ENCODE data around the gene SRRM1.

SRRM1 gene, protein sequence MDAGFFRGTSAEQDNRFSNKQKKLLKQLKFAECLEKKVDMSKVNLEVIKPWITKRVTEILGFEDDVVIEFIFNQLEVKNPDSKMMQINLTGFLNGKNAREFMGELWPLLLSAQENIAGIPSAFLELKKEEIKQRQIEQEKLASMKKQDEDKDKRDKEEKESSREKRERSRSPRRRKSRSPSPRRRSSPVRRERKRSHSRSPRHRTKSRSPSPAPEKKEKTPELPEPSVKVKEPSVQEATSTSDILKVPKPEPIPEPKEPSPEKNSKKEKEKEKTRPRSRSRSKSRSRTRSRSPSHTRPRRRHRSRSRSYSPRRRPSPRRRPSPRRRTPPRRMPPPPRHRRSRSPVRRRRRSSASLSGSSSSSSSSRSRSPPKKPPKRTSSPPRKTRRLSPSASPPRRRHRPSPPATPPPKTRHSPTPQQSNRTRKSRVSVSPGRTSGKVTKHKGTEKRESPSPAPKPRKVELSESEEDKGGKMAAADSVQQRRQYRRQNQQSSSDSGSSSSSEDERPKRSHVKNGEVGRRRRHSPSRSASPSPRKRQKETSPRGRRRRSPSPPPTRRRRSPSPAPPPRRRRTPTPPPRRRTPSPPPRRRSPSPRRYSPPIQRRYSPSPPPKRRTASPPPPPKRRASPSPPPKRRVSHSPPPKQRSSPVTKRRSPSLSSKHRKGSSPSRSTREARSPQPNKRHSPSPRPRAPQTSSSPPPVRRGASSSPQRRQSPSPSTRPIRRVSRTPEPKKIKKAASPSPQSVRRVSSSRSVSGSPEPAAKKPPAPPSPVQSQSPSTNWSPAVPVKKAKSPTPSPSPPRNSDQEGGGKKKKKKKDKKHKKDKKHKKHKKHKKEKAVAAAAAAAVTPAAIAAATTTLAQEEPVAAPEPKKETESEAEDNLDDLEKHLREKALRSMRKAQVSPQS

DNA sequence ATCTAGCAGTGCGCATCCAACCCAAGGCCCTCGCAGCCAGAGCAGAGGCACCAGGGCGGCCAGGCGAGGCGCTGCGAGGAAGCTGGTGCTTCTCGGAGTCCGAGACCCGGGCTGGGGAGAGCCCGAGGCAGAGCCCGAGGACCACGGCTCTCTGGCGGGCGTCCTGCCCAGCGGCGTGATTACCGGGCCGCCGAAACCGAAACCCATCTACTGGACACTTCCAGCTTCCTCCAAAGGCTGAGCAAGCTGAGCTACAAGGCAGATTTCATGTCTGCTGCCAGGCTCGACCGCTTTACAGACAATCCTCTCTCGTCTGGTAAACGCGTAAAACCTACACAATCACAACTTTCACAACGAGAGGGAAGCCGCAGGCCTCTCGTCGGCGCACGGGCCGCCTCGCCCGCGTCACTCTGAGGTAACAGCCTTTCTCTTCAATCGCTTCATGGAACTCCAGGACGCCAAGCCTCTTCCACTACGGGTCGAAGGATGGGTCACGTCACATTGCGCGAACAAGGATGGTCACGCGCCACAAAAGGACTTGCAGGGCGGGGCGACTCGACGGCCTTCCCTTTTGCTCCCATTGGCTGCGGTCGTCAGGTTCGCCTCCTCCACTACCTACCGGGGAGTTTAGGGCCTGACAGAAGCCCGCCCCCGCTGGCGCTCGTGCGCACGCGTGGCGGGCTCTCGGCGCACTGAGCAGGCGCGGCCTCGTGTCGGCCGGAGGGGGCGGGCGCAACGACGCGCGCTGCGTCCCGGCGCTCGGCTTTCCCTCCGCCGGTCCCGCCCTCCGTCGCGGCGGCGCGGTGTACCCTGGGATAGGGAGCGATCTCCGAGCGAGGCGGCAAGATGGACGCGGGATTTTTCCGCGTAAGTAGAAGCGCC, at the start of gene SRRM1:
Gene SRRM1, plus strand, starts transcription at position 822 of the 882 bp plus-strand sequence. Its CDS starts 25 bp downstream, at position 847.
- DNase-seq (ENCODE audit: low spot score): peak; percentile 100

DNA sequence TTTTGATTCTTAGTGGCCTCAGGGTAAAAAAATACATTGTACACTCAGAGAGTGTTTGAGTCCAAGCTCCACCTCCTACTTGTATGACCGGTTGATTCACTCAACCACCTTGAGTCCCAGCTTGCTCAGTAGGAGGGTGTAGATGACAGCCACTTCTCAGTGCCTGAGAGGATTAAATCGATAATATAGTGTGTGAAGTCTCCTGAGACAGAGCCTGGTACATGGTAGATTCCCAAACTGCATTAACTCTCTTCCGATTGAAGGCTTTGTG, 48.8 kb upstream of the SRRM1 start:
- Histone ChIP-seq H3K27ac (no peak overlapping the region), H3K4me3 (no peak overlapping the region)
- DNase-seq (ENCODE audit: low spot score): no peak
- no peak for TF ChIP-seq CTCF (IDR thresholded peaks at IDR 0.05)

More for the DNA sequence above, at the start of gene SRRM1:
- no peak for TF ChIP-seq CTCF (IDR thresholded peaks at IDR 0.05)
- Histone ChIP-seq H3K4me3 (peak within 1 kb of the TSS; percentile 98), H3K27ac (peak within 1 kb of the TSS; percentile 99)

DNA sequence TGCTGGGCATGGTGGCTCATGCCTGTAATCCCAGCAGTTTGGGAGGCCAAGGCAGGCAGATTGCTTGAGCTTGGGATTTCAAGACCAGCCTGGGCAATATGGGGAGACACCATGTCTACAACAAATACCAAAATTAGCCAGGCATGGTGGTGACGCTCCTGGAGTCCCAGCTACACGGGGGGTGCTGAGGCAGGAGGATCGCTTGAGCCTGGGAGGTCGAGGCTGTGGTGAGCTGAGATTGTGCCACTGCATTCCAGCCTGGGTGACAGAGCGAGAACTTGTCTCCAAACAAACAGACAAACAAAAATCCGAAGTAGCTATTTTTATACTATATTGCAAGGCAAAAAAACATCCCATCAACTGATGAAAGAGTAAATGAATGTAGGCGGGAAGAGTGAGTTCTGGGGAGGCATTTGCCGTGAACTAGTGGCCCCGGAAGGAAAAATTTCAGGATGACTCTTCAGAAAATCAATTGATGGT, 46.7 kb upstream of the SRRM1 start:
- no peak for TF ChIP-seq CTCF (IDR thresholded peaks at IDR 0.05)
- H3K4me3 ChIP-seq: no peak overlapping the region
- no peak overlapping the region for H3K27ac ChIP-seq
- no peak for DNase-seq (ENCODE audit: low spot score)

- no peak overlapping the region for H3K27ac ChIP-seq
- H3K4me3 ChIP-seq: no peak overlapping the region
- DNase-seq (ENCODE audit: low spot score): no peak
- no peak for TF ChIP-seq CTCF (IDR thresholded peaks at IDR 0.05)
These were observed 43.8 kb upstream of the SRRM1 start for GRCh38 chr1:24599265-24599664.

GRCh38 chr1:24600551-24600950, 42.6 kb upstream of the SRRM1 start:
- DNase-seq (ENCODE audit: low spot score): no peak
- Histone ChIP-seq H3K4me3 (no peak overlapping the region), H3K27ac (no peak overlapping the region)
- TF ChIP-seq CTCF (IDR thresholded peaks at IDR 0.05): no peak

GRCh38 chr1:24605534-24606295, 37.4 kb upstream of the SRRM1 start:
- TF ChIP-seq CTCF (IDR thresholded peaks at IDR 0.05): no peak
- Histone ChIP-seq H3K4me3 (no peak overlapping the region), H3K27ac (no peak overlapping the region)
- no peak for DNase-seq (ENCODE audit: low spot score)
